H1 (cell line): ENCODE measurements around the gene RARB. TPM values are rescaled to one million over a fixed set of nuclear protein-coding genes. Genes with fewer than 3 reads are reported as not detected.

ENCODE experiments used
- ASH2L ChIP-seq: fragments of 200-600, 300-600 bp; sonication (generic); IDR thresholded peaks from one replicate; pipeline ENCODE4 v1.7.1; 2017; ENCODE audit warnings: low read length
- NANOG ChIP-seq: IDR thresholded peaks from 2 replicates; pipeline ENCODE4 v1.6.1; 2011; ENCODE audit warnings: low read length, low read depth, mild to moderate bottlenecking, inconsistent platforms; ENCODE audit not compliant: insufficient read depth, poor library complexity, severe bottlenecking
- polyA plus RNA-seq, 7 experiments: library from polyadenylated mRNA; depleted of rRNA in 3 of 7; stranded (reverse) in 5 of 7; unstranded in 2 of 7; fragments of >200 nt in 5 of 7; fragments of 200-250 nt in 2 of 7; gene quantifications; 1 replicate in 5 of 7; 2 replicates in 1 of 7; 4 replicates in 1 of 7; pipeline versions ENCODE4 v1.2.1 to v1.2.3, GENCODE V29; 2011 to 2013; ENCODE audit warnings: missing spikeins in 2 of 7, mixed read lengths in 2 of 7
- total RNA-seq: library from RNA; stranded (reverse); fragmentation: NEBNext Ultra II Directional; extraction: Animal tissue kit (Norgen Biotek cat#: 25700); gene quantifications from 2 replicates; pipeline ENCODE4 v1.2.1, GENCODE V29; 2021

RARB gene
- total and polyA plus RNA-seq, 2 of the 8 experiments (the other 6 are each of a cell fraction or from before 2014, with no cell fraction given), result 0.15 to 0.22 TPM

- TF ChIP-seq ASH2L (no peak), NANOG (no peak)
Observed at GRCh38 chr3:25587975-25588374, 159.9 kb downstream of the RARB start (continued).
